Osteoblast (primary cell): Measurements from ENCODE around the gene STARD10. TPM values are rescaled to one million over a fixed set of nuclear protein-coding genes. Genes with fewer than 3 reads are reported as not detected.

ENCODE experiments used
- DNase-seq: peaks from one replicate; pipeline ENCODE4 v3.0.0; 2011; ENCODE audit warnings: low spot score, mixed read lengths; ENCODE audit not compliant: insufficient read length; ENCODE audit errors: missing footprints
- H2AFZ ChIP-seq: 2 replicates; pipeline ENCODE4 v1.6.0; 2011; ENCODE audit warnings: mild to moderate bottlenecking, low read length
- H3K27ac ChIP-seq: 2 replicates; pipeline ENCODE4 v1.5.1; 2011; ENCODE audit warnings: mild to moderate bottlenecking, low read depth, low read length, moderate library complexity
- H3K27me3 ChIP-seq: 2 replicates; pipeline ENCODE4 v1.6.0; 2012; ENCODE audit warnings: mild to moderate bottlenecking, control low read depth, inconsistent platforms, low read length, moderate library complexity; ENCODE audit not compliant: insufficient read depth
- H3K36me3 ChIP-seq: 2 replicates; pipeline ENCODE4 v1.5.1; 2011; ENCODE audit warnings: mild to moderate bottlenecking, low read length, control low read depth, moderate library complexity; ENCODE audit not compliant: insufficient read depth
- H3K4me1 ChIP-seq: 2 replicates; pipeline ENCODE4 v1.5.1; 2011; ENCODE audit warnings: mild to moderate bottlenecking, low read length, control low read depth, moderate library complexity; ENCODE audit not compliant: insufficient read depth
- H3K4me2 ChIP-seq: 2 replicates; pipeline ENCODE4 v1.6.0; 2011; ENCODE audit warnings: mild to moderate bottlenecking, low read length; ENCODE audit not compliant: insufficient read depth
- H3K4me3 ChIP-seq: fragments of 200-600 bp; sonication (generic); 3 replicates; pipeline ENCODE4 v1.5.1; 2012; ENCODE audit warnings: mild to moderate bottlenecking, low read length, inconsistent platforms; ENCODE audit not compliant: insufficient read depth
- H3K79me2 ChIP-seq: 2 replicates; pipeline ENCODE4 v1.6.0; 2012; ENCODE audit warnings: mild to moderate bottlenecking, low read length, control low read depth, inconsistent platforms; ENCODE audit not compliant: insufficient read depth
- H3K9me3 ChIP-seq: 2 replicates; pipeline ENCODE4 v1.5.1; 2011; ENCODE audit warnings: low read depth, low read length, control low read depth
- H4K20me1 ChIP-seq: 2 replicates; pipeline ENCODE4 v1.6.0; 2012; ENCODE audit warnings: mild to moderate bottlenecking, low read length, control low read depth; ENCODE audit not compliant: insufficient read depth
- CTCF ChIP-seq: IDR thresholded peaks from 2 replicates; pipeline ENCODE4 v1.5.1; 2011; ENCODE audit warnings: mild to moderate bottlenecking, low read depth, low read length, moderate library complexity; ENCODE audit errors: extremely low read depth
- total RNA-seq: library from RNA; depleted of rRNA; stranded (reverse); fragments of >200 nt; gene quantifications from 2 replicates; pipeline ENCODE4 v1.2.3, GENCODE V29; 2012

Gene STARD10
- total RNA-seq, 1 donor = 25.7 TPM

DNA sequence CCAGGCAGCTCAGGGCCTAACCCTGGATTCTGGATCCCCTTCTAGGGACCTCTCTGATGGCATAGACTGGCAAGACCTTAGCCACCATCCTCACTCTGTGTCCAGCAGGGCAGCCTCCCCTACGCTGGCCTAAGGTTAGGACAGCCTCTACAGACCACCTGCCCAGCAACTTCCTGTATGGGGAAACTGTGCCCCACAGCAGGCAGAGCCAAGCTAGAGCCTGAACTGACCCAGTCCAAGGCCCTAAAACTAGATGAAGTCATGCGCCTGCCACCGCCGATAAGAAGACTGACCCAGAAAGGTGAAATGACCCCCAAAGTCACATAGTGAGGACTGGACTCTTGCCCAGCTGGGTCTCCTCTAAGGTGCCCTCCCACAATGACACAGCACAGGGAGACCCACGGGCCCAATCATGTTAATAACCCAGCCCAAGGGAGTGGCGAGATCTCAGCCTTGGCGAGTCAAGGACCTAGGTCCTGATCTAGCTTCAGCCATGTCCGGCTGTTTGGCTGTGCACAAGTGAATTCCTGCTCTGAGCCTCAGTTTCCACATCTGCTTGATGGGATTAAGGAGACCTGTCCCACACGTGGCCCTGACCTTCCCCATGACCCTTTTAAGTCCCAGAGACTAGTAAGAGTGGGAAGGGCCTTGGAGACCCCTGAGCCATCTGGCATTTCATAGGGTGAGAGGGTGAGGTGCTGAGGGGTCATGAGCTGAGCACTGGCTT is 17.6 kb downstream of the STARD10 start:
- DNase-seq = peak; percentile 32
- no peak for TF ChIP-seq CTCF
- no peak overlapping the region for H3K4me2 ChIP-seq
- H3K9me3 ChIP-seq = no peaks in the 10 kb centered on the region
- H2AFZ ChIP-seq = no peak overlapping the region
- no peaks in the 10 kb centered on the region for H3K79me2 ChIP-seq
- H3K27ac ChIP-seq = no peak overlapping the region
- no peaks in the 10 kb centered on the region for H4K20me1 ChIP-seq
- no peak overlapping the region for H3K4me3 ChIP-seq
- peaks cover 13% of the 10 kb centered on the region for H3K27me3 ChIP-seq
- H3K36me3 ChIP-seq = no peaks in the 10 kb centered on the region
- peaks cover 24% of the 10 kb centered on the region for H3K4me1 ChIP-seq

GRCh38 chr11:72775288-72776110 is 18.3 kb downstream of the STARD10 start:
- Histone ChIP-seq H2AFZ (no peak overlapping the region), H3K36me3 (no peaks in the 10 kb centered on the region), H3K27me3 (peaks cover 7% of the 10 kb centered on the region), H3K4me2 (no peak overlapping the region), H4K20me1 (no peaks in the 10 kb centered on the region), H3K27ac (no peak overlapping the region), H3K79me2 (no peaks in the 10 kb centered on the region), H3K4me1 (peaks cover 26% of the 10 kb centered on the region), H3K4me3 (no peak overlapping the region), H3K9me3 (no peaks in the 10 kb centered on the region)
- peak; percentile 66 for DNase-seq
- no peak for TF ChIP-seq CTCF

DNA sequence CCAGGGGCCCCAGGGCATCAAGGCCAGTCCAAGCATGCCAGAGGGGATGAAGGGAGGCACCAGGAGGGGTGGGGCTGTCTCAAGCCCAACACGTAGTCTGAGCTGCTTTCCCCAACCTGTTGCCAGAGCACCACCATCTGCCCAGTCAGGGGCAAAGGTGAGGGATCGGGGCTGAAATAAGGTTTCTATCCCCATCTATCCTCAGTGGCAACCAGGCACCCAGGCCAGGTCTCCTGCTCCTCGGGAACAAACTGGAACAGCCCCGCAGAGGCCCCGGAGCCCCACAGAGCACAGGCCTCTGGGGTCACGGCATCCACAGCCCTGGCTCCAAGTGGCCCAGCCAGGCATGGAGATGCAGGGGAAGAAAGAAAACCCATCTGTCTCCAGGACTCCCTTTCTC is 19.3 kb downstream of the STARD10 start:
- Histone ChIP-seq H3K4me2 (no peak overlapping the region), H3K4me3 (no peak overlapping the region), H3K27ac (no peak overlapping the region), H3K79me2 (no peaks in the 10 kb centered on the region), H2AFZ (no peak overlapping the region), H3K36me3 (no peaks in the 10 kb centered on the region), H3K4me1 (peaks cover 26% of the 10 kb centered on the region), H4K20me1 (no peaks in the 10 kb centered on the region), H3K27me3 (no peaks in the 10 kb centered on the region), H3K9me3 (no peaks in the 10 kb centered on the region)
- DNase-seq = peak; percentile 73
- TF ChIP-seq CTCF = no peak

- H4K20me1 ChIP-seq = no peaks in the 10 kb centered on the region
- peak; percentile 88 for DNase-seq
- TF ChIP-seq CTCF = no peak
- peaks cover 26% of the 10 kb centered on the region for H3K4me1 ChIP-seq
- H3K27me3 ChIP-seq = no peaks in the 10 kb centered on the region
- peak overlapping the region; percentile 20 for H3K4me2 ChIP-seq
- no peaks in the 10 kb centered on the region for H3K9me3 ChIP-seq
- H2AFZ ChIP-seq = no peak overlapping the region
- H3K27ac ChIP-seq = peak overlapping the region; percentile 71
- H3K79me2 ChIP-seq = no peaks in the 10 kb centered on the region
- H3K4me3 ChIP-seq = no peak overlapping the region
- no peaks in the 10 kb centered on the region for H3K36me3 ChIP-seq
Observed at GRCh38 chr11:72773696-72774095, 20.2 kb downstream of the STARD10 start.
